UCSD-AML1 (cell line): ENCODE data around the gene MRPS16.

Source experiments
- DNase-seq: peaks from one replicate; lab custom pipeline; 2025; ENCODE audit not compliant: unreplicated experiment; lab: John Stamatoyannopoulos, UW

Gene MRPS16

GRCh38 chr10:73205081-73205480 lies 47.4 kb downstream of the MRPS16 start:
- DNase-seq = no peak
